DOHH2 (cell line): ENCODE data around the gene PPP1R3A.

ENCODE experiments used
- H3F3A ChIP-seq: fragments of 200-600 bp; sonication (generic), shearing (Covaris generic); 2 replicates; pipeline ENCODE4 v1.6.0; 2016; ENCODE audit warnings: antibody characterized with exemption, mild to moderate bottlenecking; ENCODE audit not compliant: control insufficient read depth, insufficient read depth
- H3K27ac ChIP-seq: fragments of 200-600 bp; sonication (generic); 2 replicates; pipeline ENCODE4 v1.5.1; 2014; ENCODE audit warnings: low read depth, mild to moderate bottlenecking, low read length, moderate library complexity
- H3K27me3 ChIP-seq: fragments of 200-600 bp; sonication (generic); 2 replicates; pipeline ENCODE4 v1.6.1; 2014; ENCODE audit warnings: mild to moderate bottlenecking, low read length, mixed read lengths; ENCODE audit not compliant: control insufficient read depth
- H3K36me3 ChIP-seq: fragments of 200-600 bp; sonication (generic); 2 replicates; pipeline ENCODE4 v1.6.1; 2014; ENCODE audit warnings: mild to moderate bottlenecking, low read length, moderate library complexity, mixed read lengths; ENCODE audit not compliant: control insufficient read depth
- H3K4me1 ChIP-seq: fragments of 200-600 bp; sonication (generic); 2 replicates; pipeline ENCODE4 v1.6.1; 2014; ENCODE audit warnings: mild to moderate bottlenecking, low read length, mixed read lengths; ENCODE audit not compliant: control insufficient read depth
- H3K4me2 ChIP-seq: fragments of 200-600 bp; sonication (generic); 2 replicates; pipeline ENCODE4 v1.6.0; 2014; ENCODE audit warnings: mild to moderate bottlenecking, low read length, moderate library complexity
- H3K4me3 ChIP-seq: fragments of 200-600 bp; sonication (generic); 2 replicates; pipeline ENCODE4 v1.5.1; 2014; ENCODE audit warnings: mild to moderate bottlenecking, low read length, mixed read lengths
- H3K79me2 ChIP-seq: fragments of 200-600 bp; sonication (generic); 2 replicates; pipeline ENCODE4 v1.6.1; 2014; ENCODE audit warnings: mild to moderate bottlenecking, low read length, mixed read lengths; ENCODE audit not compliant: control insufficient read depth
- H3K9me2 ChIP-seq: fragments of 200-600 bp; sonication (generic); replicated peaks from 2 replicates; pipeline ENCODE4 v1.6.1; 2014; ENCODE audit warnings: mild to moderate bottlenecking, low read length, mixed read lengths; ENCODE audit not compliant: control insufficient read depth
- H3K9me3 ChIP-seq: fragments of 200-600 bp; sonication (generic); 2 replicates; pipeline ENCODE4 v1.6.1; 2014; ENCODE audit warnings: antibody characterized with exemption, low read length, mixed read lengths; ENCODE audit not compliant: control insufficient read depth, insufficient read depth
- H4K20me1 ChIP-seq: fragments of 200-600 bp; sonication (generic); 2 replicates; pipeline ENCODE4 v1.6.0; 2014; ENCODE audit warnings: low read depth, mild to moderate bottlenecking, antibody characterized with exemption, low read length, moderate library complexity; ENCODE audit not compliant: control insufficient read depth, insufficient read depth
- CTCF ChIP-seq: fragments of 200-600 bp; sonication (generic); IDR thresholded peaks from one replicate; pipeline ENCODE4 v1.5.1; 2014; ENCODE audit warnings: antibody characterized with exemption, mild to moderate bottlenecking, low read depth, low read length; ENCODE audit not compliant: poor library complexity, severe bottlenecking
- EZH2phosphoT487 ChIP-seq: fragments of 200-600 bp; sonication (generic); IDR thresholded peaks from 2 replicates; pipeline ENCODE4 v1.6.1; 2017; ENCODE audit warnings: borderline replicate concordance, mild to moderate bottlenecking, antibody characterized with exemption, low read length, moderate library complexity, mixed read lengths

Gene PPP1R3A

GRCh38 chr7:113831556-113831955, 87.3 kb downstream of the PPP1R3A start:
- Histone ChIP-seq H3K9me2 (no peaks in the 10 kb centered on the region; the same call in 1 of the 2 replicates), H3F3A (no peaks in the 10 kb centered on the region), H3K4me2 (no peak overlapping the region), H3K4me3 (no peak overlapping the region), H4K20me1 (no peaks in the 10 kb centered on the region), H3K79me2 (no peaks in the 10 kb centered on the region), H3K27me3 (no peaks in the 10 kb centered on the region), H3K27ac (no peak overlapping the region), H3K36me3 (no peaks in the 10 kb centered on the region), H3K4me1 (no peaks in the 10 kb centered on the region), H3K9me3 (no peaks in the 10 kb centered on the region)
- no peak for TF ChIP-seq EZH2phosphoT487
- no peak for TF ChIP-seq CTCF

- Histone ChIP-seq H3K9me3 (no peaks in the 10 kb centered on the region), H3F3A (no peaks in the 10 kb centered on the region), H3K4me2 (no peak overlapping the region), H3K9me2 (no peaks in the 10 kb centered on the region), H3K27ac (no peak overlapping the region), H3K27me3 (no peaks in the 10 kb centered on the region), H3K79me2 (no peaks in the 10 kb centered on the region), H3K4me1 (no peaks in the 10 kb centered on the region), H4K20me1 (no peaks in the 10 kb centered on the region), H3K4me3 (no peak overlapping the region), H3K36me3 (no peaks in the 10 kb centered on the region)
- TF ChIP-seq EZH2phosphoT487: no peak
- no peak for TF ChIP-seq CTCF
These were observed 90.2 kb downstream of the PPP1R3A start for GRCh38 chr7:113828581-113828980.
